ENCODE results near the gene ACAA2.

- TF ChIP-seq CTCF (conservative IDR thresholded peaks at IDR 0.05; ENCODE audit: low read depth, low read length) (no peak), EZH2 (IDR thresholded peaks at IDR 0.05; ENCODE audit: low read length, unreplicated experiment) (no peak)
These were observed 339 bp downstream of the ACAA2 start for GRCh38 chr18:49813069-49813318.
